Measurements from ENCODE around the gene DTHD1. TPM values are rescaled to one million over a fixed set of nuclear protein-coding genes. Genes with fewer than 3 reads are reported as not detected.

The DTHD1 gene
- 0.10 TPM for total RNA-seq
- long read RNA-seq = 0 reads

DNA sequence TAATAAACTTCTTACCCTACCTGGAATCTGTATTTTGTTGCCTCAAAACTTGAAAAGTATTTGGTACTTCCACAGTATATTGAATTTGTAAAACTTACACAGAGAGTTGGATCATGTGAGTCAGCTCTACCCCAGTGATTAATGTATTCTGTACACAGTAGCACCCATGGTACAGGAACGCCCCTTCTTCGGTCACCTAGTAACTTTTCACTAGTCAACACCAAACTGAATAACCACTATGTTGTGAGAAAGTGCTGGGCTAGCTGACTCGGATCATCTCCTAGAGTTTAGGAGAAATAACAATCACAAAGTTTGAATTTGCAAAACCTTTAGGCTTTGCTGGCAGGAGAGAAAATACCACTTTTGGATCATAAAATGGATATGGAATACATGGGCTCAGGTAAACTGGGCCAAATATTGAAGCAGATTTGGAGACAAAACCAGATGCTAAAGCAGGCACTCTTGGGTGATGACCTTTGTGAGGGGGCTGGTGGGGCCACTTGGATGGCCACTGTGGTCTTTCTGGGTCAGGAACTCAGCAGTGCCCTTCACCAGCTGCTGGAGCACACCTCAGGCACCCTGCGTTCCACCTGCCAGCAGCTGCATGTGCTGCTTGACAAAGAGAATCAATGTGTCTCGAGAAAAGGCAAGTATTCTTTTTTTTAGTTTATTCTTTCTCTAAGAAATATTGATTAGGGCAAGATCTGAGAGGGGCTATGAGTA is at the start of gene DTHD1:
TSS of gene DTHD1 (plus strand) at position 233 of the 723 bp plus-strand sequence. CDS start at position 376, 143 bp downstream.
- no peak for ATAC-seq
- no peak for DNase-seq
- intact Hi-C loops (cut with micrococcal nuclease) = no loop called here

DNA sequence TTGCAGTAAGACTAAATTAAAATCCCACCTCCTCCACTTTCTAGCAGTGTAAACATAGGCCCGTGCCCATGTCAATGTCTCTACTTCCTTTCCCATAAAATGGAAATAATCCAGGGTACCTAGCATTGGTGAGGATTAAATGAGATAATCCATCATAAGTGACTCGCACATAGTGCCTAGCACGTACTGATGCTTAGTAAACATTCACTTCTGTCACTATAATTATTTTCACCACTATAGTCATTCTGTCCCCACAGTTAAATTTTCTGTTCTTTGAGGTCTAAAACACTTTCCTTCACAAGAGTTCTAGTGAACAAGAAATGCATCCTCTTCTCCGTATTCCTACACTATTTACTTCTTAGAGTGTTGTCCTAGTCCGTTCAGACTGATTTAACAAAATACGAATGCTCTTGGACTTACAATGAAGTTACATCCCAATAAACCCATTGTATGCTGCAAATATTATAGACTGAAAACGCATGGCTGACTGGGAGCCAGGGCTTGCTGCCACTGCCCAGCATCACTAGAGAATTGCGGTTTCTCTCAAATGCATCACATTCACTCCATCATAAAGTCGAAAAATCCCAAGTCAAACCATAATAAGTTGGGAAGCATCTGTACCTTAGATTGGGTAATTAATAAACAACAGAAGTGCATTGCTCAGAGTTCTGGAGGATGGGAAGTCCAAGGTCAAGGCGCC is 47.7 kb upstream of the DTHD1 start:
- DNase-seq (no peak), ATAC-seq (no peak)
- intact Hi-C loops (cut with micrococcal nuclease) = no loop called here

DNA sequence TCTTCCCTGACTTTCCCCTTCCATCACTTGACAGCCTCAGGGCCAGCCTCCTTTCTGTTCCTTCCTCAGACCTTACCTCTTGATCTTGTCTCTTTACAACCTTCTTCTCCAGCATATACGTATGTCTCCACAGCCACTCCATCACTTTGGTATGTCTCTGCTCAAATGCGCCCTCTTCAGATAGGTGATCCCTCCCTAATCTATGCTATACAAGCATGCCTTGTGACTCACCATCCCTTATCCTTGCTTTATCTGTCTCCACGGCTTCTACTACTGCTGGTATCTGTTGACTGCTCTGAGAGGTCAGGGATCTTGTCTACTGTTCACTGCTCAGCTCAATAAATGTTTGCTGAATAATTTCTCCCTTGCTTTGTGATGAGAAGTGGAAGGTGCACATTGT is 46.1 kb upstream of the DTHD1 start:
- no peak for DNase-seq
- no peak for ATAC-seq

DNA sequence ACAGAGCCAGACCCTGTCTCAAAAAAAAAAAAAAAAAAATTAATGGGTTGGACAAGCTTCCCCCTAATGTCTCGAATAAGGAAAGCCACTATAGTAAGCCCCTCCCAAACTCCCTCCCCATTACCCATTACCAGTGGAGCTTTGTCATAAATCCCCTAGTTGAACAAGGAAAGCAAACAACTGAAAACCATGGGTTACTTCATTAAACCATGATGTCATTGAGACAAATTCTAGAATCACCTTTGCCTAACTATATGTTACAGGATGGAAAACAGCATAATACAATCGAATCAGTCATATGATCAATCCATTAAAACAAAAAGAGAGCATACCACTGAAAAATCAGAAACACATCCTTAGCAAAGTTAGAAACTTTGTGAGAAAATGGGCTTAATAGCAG is 45.3 kb upstream of the DTHD1 start:
- intact Hi-C loops (cut with micrococcal nuclease) = no loop called here
- DNase-seq = no peak
- no peak for ATAC-seq

More for the DNA sequence above, 46.1 kb upstream of the DTHD1 start:
- intact Hi-C loops (cut with micrococcal nuclease) = no loop called here

DNA sequence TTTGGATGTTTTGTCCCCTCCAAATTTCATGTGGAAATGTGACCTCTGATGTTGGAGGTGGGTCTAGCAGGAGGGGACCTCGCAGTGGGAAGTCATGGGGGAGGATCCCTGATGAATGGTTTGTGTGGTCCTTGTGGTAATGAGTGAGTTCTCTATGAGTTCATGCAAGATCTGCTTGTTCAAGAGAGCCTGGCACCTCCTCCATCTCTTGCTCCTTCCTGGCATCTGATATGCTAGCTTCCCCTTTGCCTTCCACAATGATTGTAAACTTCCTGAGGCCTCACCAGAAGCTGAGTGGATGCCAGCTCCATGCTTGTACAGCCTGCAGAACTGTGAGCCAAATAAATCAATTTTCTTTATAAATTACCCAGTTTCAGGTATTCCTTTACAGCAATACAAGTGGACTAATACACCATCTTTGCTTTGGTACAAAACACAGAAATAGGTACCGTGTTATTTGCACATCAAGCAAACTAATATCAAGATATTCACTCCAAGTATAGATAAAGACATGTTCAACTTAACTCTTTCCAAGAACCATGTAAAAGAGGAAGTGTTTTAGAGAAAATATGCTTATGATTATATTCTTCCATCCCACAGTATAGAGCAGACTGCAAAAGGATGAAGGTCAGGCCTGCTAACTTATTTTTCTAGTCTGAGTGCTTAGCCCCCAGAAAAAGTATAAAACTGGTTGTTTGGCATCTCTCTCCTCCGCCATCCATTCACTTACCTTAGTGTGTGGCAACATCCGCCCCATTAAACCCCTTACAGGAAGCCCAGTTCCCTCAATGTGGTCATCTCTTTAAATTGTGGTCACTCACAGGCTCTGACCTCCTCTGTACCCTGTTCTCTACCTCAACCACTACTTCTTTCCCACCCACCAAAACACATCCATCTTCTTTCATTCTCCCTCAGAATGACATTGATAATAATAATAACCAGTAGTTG is 43.8 kb upstream of the DTHD1 start:
- DNase-seq (no peak), ATAC-seq (no peak)
- intact Hi-C loops (cut with micrococcal nuclease) = no loop called here

DNA sequence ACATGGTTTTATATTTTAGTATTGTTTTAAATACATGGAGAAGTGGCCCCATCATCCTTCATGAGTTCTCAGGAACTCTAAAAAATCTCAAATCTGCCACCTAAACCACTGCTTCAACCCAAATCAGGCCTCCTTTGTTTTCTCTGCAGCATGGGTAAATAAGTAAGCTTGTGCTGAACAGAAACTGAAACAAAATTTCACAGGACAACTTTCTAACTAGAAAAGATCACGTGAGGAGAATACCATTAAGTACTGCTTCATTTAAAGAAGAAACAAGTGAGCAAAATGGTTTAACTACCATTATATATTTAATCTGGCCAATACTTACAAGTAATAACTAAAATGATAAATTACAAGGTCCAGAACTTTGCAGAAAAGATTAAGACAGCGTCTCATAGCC is 39.6 kb upstream of the DTHD1 start:
- ATAC-seq (no peak), DNase-seq (no peak)
- intact Hi-C loops (cut with micrococcal nuclease) = no loop called here

DNA sequence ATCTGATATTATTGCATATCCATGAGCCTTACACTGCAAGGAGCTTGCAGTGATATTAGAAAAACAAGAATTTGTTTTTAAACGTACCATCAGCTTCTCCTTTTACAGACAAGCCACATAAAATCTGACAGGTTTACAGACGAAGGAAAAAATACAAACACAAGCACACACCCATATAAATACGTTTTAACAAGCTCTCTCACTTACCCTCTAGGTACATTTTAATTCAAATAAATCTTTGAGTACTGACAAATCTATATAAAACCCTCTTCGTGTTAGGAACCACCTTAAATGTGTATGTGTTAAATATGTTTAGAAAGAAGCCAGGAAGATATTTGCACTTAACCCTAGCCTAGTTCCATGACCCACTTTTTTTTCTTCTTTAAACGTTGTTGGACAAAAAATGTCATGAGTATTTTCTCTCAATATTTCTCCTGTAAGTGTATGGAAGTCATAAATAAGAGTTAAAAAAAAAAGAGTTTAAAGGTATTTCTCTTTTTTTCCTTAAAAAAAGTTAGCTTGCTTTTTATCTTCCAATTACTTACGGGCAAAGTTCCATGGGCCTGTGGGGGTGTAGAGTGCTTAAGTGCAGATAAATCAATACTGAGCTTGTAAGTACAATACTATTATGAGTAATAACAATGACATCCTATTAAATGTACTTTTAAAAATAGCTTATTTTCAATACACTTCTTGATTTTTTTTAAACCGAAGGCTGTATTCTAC is 38.6 kb upstream of the DTHD1 start:
- ATAC-seq (no peak), DNase-seq (no peak)
- intact Hi-C loops (cut with micrococcal nuclease) = no loop called here

DNA sequence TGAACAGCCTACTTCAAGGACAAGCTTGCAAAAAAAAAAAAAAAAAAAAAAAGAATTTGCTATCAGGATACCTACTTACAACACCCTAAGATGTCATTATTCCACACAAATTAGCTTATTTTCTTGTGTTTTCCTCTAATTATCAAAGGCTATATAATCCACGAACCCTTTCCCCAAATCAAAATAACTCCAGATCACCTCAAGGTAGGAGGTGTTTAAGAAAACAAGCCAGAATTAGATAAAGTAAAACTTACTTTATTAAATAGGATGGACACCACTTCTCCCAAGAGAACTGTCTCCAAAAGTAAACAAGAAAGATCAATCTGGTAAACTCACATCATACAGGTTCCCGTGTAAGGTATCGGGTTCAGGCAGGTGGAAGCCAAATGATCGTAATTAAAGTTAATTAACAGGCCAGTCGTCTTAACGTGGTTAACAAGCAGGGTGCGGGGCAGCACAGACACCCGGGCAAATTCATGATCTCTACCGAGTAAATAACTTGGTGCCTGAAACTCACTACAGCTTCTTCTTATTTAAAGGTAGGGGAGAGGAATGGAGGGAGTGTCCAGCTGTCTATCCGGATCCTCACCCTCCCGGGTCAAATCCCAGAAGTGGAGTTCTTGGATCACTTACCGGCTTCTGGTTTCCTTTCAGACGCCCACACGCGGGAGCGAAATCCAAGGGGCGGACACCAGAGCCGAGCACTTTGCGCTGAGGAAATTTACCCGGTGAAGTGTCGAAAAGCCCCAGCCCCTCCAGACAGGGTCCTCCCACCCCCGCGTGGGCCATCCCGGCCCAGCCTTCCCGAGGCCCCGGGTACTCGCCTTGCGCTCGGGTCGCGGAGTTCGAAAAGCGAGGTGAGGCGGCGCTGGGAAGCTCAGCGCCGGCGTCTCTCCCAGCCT is 37.8 kb upstream of the DTHD1 start:
- DNase-seq (peak; percentile 71), ATAC-seq (peak; percentile 82)
- intact Hi-C loops (cut with micrococcal nuclease) = no loop called here

DNA sequence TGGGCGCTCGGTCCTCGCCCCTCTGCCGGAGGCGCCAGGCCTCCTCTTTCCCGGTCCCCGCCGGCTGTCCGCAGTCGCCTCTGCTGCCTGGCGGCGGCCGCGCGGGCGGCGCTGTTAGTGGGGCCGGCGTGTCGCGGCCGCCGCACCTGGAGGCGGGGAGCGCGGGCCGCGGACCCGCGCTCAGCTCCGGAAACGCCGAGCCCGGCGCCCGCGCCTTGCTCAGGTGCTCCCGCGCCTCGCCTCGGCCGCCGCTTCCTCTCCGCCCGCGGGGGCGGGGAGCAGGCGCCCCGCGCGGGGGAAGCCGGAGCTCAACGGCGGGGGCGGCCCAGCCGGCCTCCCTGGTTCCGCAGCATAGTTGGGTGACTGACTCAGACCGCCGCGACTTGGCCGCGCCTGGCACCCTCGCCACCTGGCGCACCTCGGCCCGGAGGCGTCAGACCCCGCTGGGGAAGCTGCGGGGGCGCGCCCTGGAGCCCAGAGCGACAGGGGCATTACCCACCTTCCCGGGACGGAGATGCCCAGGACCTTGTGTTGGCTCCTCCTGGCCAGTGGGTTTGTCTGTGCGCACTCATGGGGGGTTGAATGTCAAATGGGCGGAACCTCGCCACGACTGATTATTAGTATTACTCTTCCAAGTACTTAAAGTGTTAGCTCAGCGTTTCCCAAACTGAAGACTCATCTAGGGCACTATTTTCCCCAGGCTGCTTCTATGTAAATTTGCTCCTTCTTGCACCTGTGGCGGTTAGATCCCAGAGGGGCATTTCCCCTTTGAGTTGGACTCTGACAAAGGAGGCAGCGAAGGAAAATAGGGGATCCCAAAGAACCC is 36.9 kb upstream of the DTHD1 start, which contains the start of gene ARAP2:
TSS of gene ARAP2 (minus strand) at position 258 of the 826 bp plus-strand sequence. CDS start 15,028 bp downstream, outside the sequence.
- ATAC-seq = peak; percentile 82
- DNase-seq = peak; percentile 63
- intact Hi-C loops (cut with micrococcal nuclease) = no loop called here

DNA sequence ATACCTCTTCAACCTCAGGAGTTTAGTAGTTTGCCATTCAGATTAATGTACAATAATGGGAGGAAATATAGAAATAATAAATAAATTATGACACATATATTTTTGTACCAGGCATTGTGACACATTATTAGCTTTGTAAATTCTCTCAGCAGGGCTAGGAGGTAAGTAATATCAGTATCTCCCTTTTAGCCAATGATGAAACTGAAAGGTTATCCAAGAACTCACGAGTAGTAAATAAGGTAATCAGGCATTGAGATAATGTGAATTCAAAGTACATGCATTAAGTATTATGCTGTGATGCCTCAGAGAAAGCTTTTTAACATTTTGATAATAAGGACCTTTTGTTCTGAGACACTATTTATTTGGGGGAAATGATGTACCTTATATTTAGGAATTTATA is 31.8 kb upstream of the DTHD1 start:
- DNase-seq = no peak
- no peak for ATAC-seq
- intact Hi-C loops (cut with micrococcal nuclease) = no loop called here

DNA sequence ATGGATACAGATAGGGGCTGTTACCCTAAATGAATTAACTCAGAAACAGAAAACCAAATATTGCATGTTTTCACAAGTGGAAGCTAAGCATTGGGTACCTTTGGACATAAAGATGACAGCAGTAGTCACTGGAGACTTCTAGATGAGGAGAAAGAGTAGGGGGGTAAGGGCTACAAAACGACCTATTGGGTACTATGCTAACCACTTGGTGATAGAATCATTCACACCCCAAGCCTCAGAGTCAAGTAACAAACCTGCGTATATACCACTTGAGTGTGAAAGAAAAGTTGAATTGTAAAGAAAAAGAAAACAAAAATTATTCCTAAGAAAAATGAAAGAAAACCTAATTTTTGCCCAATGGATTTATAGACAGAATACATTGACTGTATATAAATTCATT is 29.4 kb upstream of the DTHD1 start:
- DNase-seq (no peak), ATAC-seq (no peak)

DNA sequence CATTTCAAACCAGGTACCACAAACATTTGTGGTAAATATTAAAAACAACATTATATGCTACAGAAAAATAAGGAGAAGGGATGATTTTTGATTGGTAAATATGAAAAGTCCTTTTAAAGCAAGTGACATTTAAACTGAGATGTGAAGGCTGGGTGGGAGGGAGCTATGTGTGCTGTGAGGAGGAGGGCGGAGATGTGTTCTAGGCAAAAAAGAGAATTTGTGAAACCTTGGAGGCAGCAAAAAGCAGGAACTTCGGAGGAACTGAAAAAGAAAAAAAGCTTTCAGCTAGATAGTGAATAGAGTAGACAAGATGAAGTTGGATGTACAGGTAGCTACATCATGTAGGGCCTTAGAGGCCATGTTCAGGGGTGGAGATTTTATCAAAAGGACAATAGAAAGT is 27.0 kb upstream of the DTHD1 start:
- ATAC-seq (no peak), DNase-seq (no peak)
- intact Hi-C loops (cut with micrococcal nuclease) = no loop called here

More for the DNA sequence above, 29.4 kb upstream of the DTHD1 start:
- intact Hi-C loops (cut with micrococcal nuclease) = no loop called here

DNA sequence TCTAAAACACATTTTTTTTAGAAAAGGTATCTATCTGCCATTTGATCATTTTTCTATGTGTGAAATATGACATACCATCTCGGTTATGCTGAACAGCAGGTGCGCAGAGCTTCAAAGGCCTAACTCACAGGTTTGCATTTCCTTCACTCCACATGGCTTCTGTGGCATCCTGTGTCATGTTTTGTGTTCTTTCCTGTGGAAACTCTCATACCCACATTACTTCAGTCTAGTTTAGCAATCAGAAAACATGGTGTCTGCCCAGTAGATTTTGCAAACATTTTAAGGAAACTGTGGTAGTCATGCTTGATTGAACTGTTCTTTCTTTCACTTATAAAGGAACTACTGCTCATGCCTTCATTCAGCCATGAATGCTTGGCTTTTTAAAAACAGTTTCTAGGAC is 25.8 kb upstream of the DTHD1 start:
- ATAC-seq (peak; percentile 45), DNase-seq (no peak)
- intact Hi-C loops (cut with micrococcal nuclease) = no loop called here

DNA sequence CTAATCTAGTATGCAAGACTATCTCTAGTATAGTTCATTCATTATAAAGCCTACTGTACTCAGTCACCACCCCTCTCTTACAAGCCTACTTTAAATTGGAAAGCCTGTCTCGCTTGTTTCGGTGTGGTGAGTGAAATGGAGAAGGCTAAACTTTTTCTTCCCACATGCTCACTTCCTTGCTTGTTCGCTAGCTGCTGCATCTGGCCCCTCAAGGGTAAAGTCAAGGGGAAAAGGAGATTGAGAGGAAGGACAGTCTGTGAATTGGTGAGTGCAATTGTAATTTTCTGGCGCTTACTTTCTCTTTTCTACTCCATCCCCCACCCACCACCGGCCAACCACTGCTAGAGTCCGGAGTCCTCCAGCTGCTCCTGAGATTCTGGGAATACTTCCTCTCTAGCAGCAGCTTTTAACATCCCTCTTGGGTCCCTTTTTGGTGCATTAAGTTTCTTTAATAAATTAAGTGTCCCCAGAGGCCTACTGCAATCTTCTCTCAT is 25.0 kb upstream of the DTHD1 start:
- DNase-seq (no peak), ATAC-seq (peak; percentile 68)
- intact Hi-C loops (cut with micrococcal nuclease) = no loop called here

DNA sequence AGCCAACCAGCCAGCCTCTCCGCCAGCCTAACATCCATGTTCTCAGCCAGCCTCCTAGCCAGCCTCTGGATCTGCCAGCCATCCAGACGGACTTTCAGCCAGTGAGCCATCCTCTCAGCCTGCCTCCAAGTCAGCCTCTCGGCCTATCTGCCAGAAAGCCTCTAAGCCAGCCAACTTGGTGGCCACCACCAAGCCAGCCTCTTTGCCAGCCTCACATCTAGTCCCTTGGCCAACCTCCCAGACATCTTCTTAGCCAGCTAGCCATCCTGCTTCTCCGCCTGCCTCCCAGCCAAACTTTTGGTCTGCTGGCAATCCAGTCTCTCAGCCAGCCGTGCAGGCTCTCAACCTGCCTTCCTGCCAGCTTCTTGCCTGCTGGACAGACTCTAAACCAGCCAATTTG is 20.7 kb upstream of the DTHD1 start:
- DNase-seq (no peak), ATAC-seq (no peak)
- intact Hi-C loops (cut with micrococcal nuclease) = no loop called here

DNA sequence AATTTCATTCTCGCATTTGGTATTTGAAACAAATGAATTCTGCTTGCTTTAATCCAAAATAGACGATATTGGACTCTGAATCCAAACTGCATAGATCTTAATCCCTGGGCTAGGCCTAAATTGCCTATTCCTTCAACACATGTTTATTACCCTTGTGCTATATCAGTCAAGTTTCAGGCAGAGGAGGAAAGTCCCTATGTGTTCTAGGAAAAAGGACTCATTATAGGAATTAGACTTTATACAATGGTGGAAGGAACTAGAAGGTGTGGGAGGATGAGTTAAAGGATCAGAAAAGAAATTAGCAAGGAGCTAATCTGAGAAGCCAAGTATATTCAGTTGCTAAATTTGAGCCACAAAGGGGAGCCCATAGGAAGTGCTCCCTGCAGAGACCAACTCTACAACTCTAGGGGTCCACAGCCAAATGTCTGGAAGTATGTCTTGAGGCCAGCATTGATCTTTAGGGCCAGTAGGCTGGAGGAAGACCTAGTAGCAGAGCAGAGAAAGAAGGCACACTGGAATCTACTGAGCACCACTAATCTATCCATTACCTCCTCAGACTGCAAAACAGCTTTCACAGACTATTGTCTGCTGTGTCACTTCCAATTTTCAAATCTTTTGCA is 17.1 kb upstream of the DTHD1 start:
- ATAC-seq (no peak), DNase-seq (no peak)
- intact Hi-C loops (cut with micrococcal nuclease) = no loop called here

All from left ventricle myocardium superior (tissue), 1 donor.